HepG2 (cell line): ENCODE results near the gene STRN4. TPM values are rescaled to one million over a fixed set of nuclear protein-coding genes. Genes with fewer than 3 reads are reported as not detected.
A peak's percentile ranks its signal among the peaks of the same experiment; 100 is the strongest.

Experiments
- AGO2 ChIP-seq: fragments of 200-400 bp; formaldehyde crosslinking; optimal IDR thresholded peaks from 2 replicates; pipeline ENCODE3; 2017; ENCODE audit warnings: mild to moderate bottlenecking, low read depth, low read length, moderate library complexity
- DPF2 ChIP-seq: sonication (generic); formaldehyde crosslinking; IDR thresholded peaks from 2 replicates; pipeline ENCODE4 v1.4.0; 2020; ENCODE audit warnings: mild to moderate bottlenecking, low read depth, missing genetic modification reagents, borderline replicate concordance
- ELF4 ChIP-seq: sonication (generic); formaldehyde crosslinking; IDR thresholded peaks from 2 replicates; pipeline ENCODE4 v1.5.0; 2020; ENCODE audit warnings: missing genetic modification reagents, mild to moderate bottlenecking, moderate library complexity, borderline replicate concordance
- KAT8 ChIP-seq: IDR thresholded peaks from 2 replicates; pipeline ENCODE4 v1.6.1; 2016; ENCODE audit warnings: missing genetic modification reagents, missing compliant biosample characterization
- MEIS2 ChIP-seq: sonication (generic); formaldehyde crosslinking; IDR thresholded peaks from 2 replicates; pipeline ENCODE4 v1.9.0; 2021; ENCODE audit warnings: mild to moderate bottlenecking, missing genetic modification reagents
- PHF21A ChIP-seq: sonication (generic); formaldehyde crosslinking; IDR thresholded peaks from 2 replicates; pipeline ENCODE4 v1.5.0; 2020; ENCODE audit warnings: mild to moderate bottlenecking, missing genetic modification reagents
- RXRA ChIP-seq: sonication (generic); formaldehyde crosslinking; IDR thresholded peaks from 2 replicates; pipeline ENCODE4 v1.5.1; 2020; ENCODE audit warnings: missing genetic modification reagents
- ZBTB8A ChIP-seq: sonication (generic); formaldehyde crosslinking; IDR thresholded peaks from 2 replicates; pipeline ENCODE4 v1.4.0; 2020; ENCODE audit warnings: mild to moderate bottlenecking, low read depth, missing genetic modification reagents, borderline replicate concordance
- ZNF326 ChIP-seq: sonication (generic); formaldehyde crosslinking; IDR thresholded peaks from 2 replicates; pipeline ENCODE4 v1.4.0; 2020; ENCODE audit warnings: missing genetic modification reagents, borderline replicate concordance
- ZNF337 ChIP-seq: sonication (generic); formaldehyde crosslinking; IDR thresholded peaks from 2 replicates; pipeline ENCODE4 v1.5.1; 2020; ENCODE audit warnings: missing genetic modification reagents, low read depth, mild to moderate bottlenecking, borderline replicate concordance
- ZNF468 ChIP-seq: sonication (generic); formaldehyde crosslinking; IDR thresholded peaks from 2 replicates; pipeline ENCODE4 v1.8.0; 2022; ENCODE audit warnings: mild to moderate bottlenecking, moderate library complexity, missing genetic modification reagents
- ZNF703 ChIP-seq: sonication (generic); formaldehyde crosslinking; IDR thresholded peaks from 2 replicates; pipeline ENCODE4 v1.5.1; 2020; ENCODE audit warnings: missing genetic modification reagents, mild to moderate bottlenecking, moderate library complexity, borderline replicate concordance
- polyA plus RNA-seq, 8 experiments: library from polyadenylated mRNA; depleted of rRNA in 3 of 8; stranded (reverse) in 7 of 8; unstranded in 1 of 8; fragments of >200 nt; fragmentation: Illumina TruSeq in 4 of 8; extraction: Trizol in 4 of 8; gene quantifications; 2 replicates each; pipeline versions ENCODE4 v1.2.1 to v1.2.3, GENCODE V29; 2011 to 2016; ENCODE audit warnings: low read depth in 4 of 8, missing spikeins in 1 of 8, mixed read lengths in 1 of 8; ENCODE audit not compliant: insufficient read depth in 1 of 8
- total RNA-seq, 5 experiments: library from RNA; depleted of rRNA; stranded (reverse); fragments of >200 nt; fragmentation: Illumina TruSeq; extraction: Trizol; gene quantifications; 2 replicates each; pipeline ENCODE4 v1.2.3, GENCODE V29; 2016; ENCODE audit warnings: low read depth in 1 of 5
- TF ChIP-seq, protein P1 (sequence below): IDR thresholded peaks from 2 replicates; pipeline ENCODE4 v1.6.1; 2016; ENCODE audit warnings: missing compliant biosample characterization, missing genetic modification reagents, borderline replicate concordance
- TF ChIP-seq, protein P2 (sequence below): sonication (generic); formaldehyde crosslinking; conservative IDR thresholded peaks from 2 replicates; pipeline ENCODE4 v1.4.0; 2020; ENCODE audit warnings: mild to moderate bottlenecking, missing genetic modification reagents, moderate library complexity
- TF ChIP-seq, protein P3 (sequence below): sonication (generic); formaldehyde crosslinking; IDR thresholded peaks from 2 replicates; pipeline ENCODE4 v1.5.0; 2020; ENCODE audit warnings: missing genetic modification reagents, mild to moderate bottlenecking, borderline replicate concordance
- TF ChIP-seq, protein P4 (sequence below): sonication (generic); formaldehyde crosslinking; IDR thresholded peaks from 2 replicates; pipeline ENCODE4 v1.5.0; 2020; ENCODE audit warnings: mild to moderate bottlenecking, missing genetic modification reagents, borderline replicate concordance
- TF ChIP-seq, protein P5 (sequence below): sonication (generic); formaldehyde crosslinking; IDR thresholded peaks from 2 replicates; pipeline ENCODE4 v1.5.1; 2020; ENCODE audit warnings: missing genetic modification reagents, mild to moderate bottlenecking, borderline replicate concordance

Gene STRN4
- total and polyA plus RNA-seq, 2 of the 13 experiments (the other 11 are each of a cell fraction or from before 2014, with no cell fraction given), result 43.1 to 57.3 TPM

DNA sequence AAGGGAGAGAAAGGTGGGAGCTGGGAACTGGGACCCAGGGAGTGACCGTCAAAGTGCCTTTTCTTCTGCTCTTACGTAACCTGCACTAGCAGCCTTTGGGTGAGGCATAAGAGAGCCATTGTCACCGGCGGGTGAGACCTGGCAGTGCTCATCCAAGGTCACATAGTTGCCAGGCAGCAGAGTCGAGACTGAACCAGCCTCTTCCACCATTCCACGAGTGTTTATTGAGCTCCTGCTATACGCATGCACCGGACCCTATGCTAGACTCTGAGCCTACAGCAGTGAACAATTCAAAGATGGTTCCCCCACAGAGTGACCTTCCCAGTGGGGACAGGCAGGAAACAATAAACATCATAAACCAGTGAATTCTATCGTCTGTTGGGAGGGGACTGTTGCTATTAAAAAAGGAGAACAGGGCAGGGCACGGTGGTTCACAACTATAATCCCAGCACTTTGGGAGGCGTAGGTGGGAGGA, 18.6 kb upstream of the STRN4 start (continued):
- TF ChIP-seq, protein P1, sequence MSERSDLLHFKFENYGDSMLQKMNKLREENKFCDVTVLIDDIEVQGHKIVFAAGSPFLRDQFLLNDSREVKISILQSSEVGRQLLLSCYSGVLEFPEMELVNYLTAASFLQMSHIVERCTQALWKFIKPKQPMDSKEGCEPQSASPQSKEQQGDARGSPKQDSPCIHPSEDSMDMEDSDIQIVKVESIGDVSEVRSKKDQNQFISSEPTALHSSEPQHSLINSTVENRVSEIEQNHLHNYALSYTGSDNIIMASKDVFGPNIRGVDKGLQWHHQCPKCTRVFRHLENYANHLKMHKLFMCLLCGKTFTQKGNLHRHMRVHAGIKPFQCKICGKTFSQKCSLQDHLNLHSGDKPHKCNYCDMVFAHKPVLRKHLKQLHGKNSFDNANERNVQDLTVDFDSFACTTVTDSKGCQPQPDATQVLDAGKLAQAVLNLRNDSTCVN (CRISPR knock-in tag), result peak; percentile 44; the same call in 1 of the 2 replicates
- TF ChIP-seq ZBTB8A (CRISPR knock-in tag) (no peak), AGO2 (no peak), ZNF337 (CRISPR knock-in tag) (no peak), RXRA (CRISPR knock-in tag) (peak; percentile 74; the same call in 1 of the 2 replicates), KAT8 (CRISPR knock-in tag) (peak; percentile 51; the same call in 1 of the 2 replicates), ZNF468 (no peak), ZNF326 (no peak), ELF4 (CRISPR knock-in tag) (no peak), PHF21A (CRISPR knock-in tag) (no peak), ZNF703 (CRISPR knock-in tag) (no peak), DPF2 (CRISPR knock-in tag) (peak; percentile 72), MEIS2 (CRISPR knock-in tag) (no peak)
- TF ChIP-seq, protein P2, sequence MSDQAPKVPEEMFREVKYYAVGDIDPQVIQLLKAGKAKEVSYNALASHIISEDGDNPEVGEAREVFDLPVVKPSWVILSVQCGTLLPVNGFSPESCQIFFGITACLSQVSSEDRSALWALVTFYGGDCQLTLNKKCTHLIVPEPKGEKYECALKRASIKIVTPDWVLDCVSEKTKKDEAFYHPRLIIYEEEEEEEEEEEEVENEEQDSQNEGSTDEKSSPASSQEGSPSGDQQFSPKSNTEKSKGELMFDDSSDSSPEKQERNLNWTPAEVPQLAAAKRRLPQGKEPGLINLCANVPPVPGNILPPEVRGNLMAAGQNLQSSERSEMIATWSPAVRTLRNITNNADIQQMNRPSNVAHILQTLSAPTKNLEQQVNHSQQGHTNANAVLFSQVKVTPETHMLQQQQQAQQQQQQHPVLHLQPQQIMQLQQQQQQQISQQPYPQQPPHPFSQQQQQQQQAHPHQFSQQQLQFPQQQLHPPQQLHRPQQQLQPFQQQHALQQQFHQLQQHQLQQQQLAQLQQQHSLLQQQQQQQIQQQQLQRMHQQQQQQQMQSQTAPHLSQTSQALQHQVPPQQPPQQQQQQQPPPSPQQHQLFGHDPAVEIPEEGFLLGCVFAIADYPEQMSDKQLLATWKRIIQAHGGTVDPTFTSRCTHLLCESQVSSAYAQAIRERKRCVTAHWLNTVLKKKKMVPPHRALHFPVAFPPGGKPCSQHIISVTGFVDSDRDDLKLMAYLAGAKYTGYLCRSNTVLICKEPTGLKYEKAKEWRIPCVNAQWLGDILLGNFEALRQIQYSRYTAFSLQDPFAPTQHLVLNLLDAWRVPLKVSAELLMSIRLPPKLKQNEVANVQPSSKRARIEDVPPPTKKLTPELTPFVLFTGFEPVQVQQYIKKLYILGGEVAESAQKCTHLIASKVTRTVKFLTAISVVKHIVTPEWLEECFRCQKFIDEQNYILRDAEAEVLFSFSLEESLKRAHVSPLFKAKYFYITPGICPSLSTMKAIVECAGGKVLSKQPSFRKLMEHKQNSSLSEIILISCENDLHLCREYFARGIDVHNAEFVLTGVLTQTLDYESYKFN, result peak; percentile 67
- TF ChIP-seq, protein P3, sequence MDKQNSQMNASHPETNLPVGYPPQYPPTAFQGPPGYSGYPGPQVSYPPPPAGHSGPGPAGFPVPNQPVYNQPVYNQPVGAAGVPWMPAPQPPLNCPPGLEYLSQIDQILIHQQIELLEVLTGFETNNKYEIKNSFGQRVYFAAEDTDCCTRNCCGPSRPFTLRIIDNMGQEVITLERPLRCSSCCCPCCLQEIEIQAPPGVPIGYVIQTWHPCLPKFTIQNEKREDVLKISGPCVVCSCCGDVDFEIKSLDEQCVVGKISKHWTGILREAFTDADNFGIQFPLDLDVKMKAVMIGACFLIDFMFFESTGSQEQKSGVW (CRISPR knock-in tag), result no peak
- TF ChIP-seq, protein P4, sequence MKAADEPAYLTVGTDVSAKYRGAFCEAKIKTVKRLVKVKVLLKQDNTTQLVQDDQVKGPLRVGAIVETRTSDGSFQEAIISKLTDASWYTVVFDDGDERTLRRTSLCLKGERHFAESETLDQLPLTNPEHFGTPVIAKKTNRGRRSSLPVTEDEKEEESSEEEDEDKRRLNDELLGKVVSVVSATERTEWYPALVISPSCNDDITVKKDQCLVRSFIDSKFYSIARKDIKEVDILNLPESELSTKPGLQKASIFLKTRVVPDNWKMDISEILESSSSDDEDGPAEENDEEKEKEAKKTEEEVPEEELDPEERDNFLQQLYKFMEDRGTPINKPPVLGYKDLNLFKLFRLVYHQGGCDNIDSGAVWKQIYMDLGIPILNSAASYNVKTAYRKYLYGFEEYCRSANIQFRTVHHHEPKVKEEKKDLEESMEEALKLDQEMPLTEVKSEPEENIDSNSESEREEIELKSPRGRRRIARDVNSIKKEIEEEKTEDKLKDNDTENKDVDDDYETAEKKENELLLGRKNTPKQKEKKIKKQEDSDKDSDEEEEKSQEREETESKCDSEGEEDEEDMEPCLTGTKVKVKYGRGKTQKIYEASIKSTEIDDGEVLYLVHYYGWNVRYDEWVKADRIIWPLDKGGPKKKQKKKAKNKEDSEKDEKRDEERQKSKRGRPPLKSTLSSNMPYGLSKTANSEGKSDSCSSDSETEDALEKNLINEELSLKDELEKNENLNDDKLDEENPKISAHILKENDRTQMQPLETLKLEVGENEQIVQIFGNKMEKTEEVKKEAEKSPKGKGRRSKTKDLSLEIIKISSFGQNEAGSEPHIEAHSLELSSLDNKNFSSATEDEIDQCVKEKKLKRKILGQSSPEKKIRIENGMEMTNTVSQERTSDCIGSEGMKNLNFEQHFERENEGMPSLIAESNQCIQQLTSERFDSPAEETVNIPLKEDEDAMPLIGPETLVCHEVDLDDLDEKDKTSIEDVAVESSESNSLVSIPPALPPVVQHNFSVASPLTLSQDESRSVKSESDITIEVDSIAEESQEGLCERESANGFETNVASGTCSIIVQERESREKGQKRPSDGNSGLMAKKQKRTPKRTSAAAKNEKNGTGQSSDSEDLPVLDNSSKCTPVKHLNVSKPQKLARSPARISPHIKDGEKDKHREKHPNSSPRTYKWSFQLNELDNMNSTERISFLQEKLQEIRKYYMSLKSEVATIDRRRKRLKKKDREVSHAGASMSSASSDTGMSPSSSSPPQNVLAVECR (CRISPR knock-in tag), result peak; percentile 19; the same call in 1 of the 2 replicates
- TF ChIP-seq, protein P5, sequence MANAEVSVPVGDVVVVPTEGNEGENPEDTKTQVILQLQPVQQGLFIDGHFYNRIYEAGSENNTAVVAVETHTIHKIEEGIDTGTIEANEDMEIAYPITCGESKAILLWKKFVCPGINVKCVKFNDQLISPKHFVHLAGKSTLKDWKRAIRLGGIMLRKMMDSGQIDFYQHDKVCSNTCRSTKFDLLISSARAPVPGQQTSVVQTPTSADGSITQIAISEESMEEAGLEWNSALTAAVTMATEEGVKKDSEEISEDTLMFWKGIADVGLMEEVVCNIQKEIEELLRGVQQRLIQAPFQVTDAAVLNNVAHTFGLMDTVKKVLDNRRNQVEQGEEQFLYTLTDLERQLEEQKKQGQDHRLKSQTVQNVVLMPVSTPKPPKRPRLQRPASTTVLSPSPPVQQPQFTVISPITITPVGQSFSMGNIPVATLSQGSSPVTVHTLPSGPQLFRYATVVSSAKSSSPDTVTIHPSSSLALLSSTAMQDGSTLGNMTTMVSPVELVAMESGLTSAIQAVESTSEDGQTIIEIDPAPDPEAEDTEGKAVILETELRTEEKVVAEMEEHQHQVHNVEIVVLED (CRISPR knock-in tag), result 0 out of 2 replicates have a peak, but pooled peaks have one; percentile 22
